ENCODE results near the gene BAIAP2. TPM values are rescaled to one million over a fixed set of nuclear protein-coding genes. Genes with fewer than 3 reads are reported as not detected.

BAIAP2 gene
- total RNA-seq, 1 donor from 2014 or later = 51.4 TPM

GRCh38 chr17:81109957-81110356 lies 75.0 kb downstream of the BAIAP2 start:
- no peak overlapping the region for H3K27ac Mint-ChIP-seq (ENCODE audit: unreplicated experiment)
- Histone ChIP-seq H3K36me3 (ENCODE audit: insufficient read depth, low read length) (no peaks in the 10 kb centered on the region), H4K20me1 (ENCODE audit: insufficient read depth, low read length) (peaks cover 9% of the 10 kb centered on the region), H3K4me3 (ENCODE audit: insufficient read depth, low read depth, low read length) (no peak overlapping the region), H3K4me1 (ENCODE audit: insufficient read depth, low read length) (no peaks in the 10 kb centered on the region), H2AFZ (ENCODE audit: low read depth, low read length) (no peak overlapping the region), H3K79me2 (ENCODE audit: insufficient read depth, low read length) (no peaks in the 10 kb centered on the region), H3K27ac (ENCODE audit: low read depth, low read length) (no peak overlapping the region), H3K9ac (ENCODE audit: low read length) (no peak overlapping the region), H3K9me3 (ENCODE audit: insufficient read depth, low read depth, low read length) (no peaks in the 10 kb centered on the region), H3K27me3 (ENCODE audit: insufficient read depth, low read length) (no peaks in the 10 kb centered on the region), H3K4me2 (ENCODE audit: low read length) (no peak overlapping the region)
- TF ChIP-seq CTCF (IDR thresholded peaks at IDR 0.05; ENCODE audit: insufficient read depth, low read depth, low read length) = no peak
- no peak for TF ChIP-seq EZH2 (IDR thresholded peaks at IDR 0.05; ENCODE audit: insufficient read depth, low read length)
- DNase-seq (ENCODE audit: low read depth) (peak; percentile 15), FAIRE-seq (no peak)
- no peak overlapping the region for H3K4me3 Mint-ChIP-seq (ENCODE audit: unreplicated experiment)
- no peaks in the 10 kb centered on the region for H3K9me3 Mint-ChIP-seq (ENCODE audit: unreplicated experiment)
- H3K4me1 Mint-ChIP-seq (ENCODE audit: low read depth, unreplicated experiment) = no peaks in the 10 kb centered on the region
- peaks cover 4% of the 10 kb centered on the region for H3K36me3 Mint-ChIP-seq (ENCODE audit: low read depth, unreplicated experiment)
- no peaks in the 10 kb centered on the region for H3K27me3 Mint-ChIP-seq (ENCODE audit: low read depth, unreplicated experiment)

- Mint-ChIP-seq H3K9me3 (ENCODE audit: unreplicated experiment) (no peaks in the 10 kb centered on the region), H3K4me3 (ENCODE audit: unreplicated experiment) (no peak overlapping the region), H3K27ac (ENCODE audit: unreplicated experiment) (no peak overlapping the region), H3K4me1 (ENCODE audit: low read depth, unreplicated experiment) (no peaks in the 10 kb centered on the region), H3K36me3 (ENCODE audit: low read depth, unreplicated experiment) (peaks cover 4% of the 10 kb centered on the region), H3K27me3 (ENCODE audit: low read depth, unreplicated experiment) (no peaks in the 10 kb centered on the region)
- H3K4me1 ChIP-seq (ENCODE audit: insufficient read depth, low read length) = no peaks in the 10 kb centered on the region
- TF ChIP-seq CTCF (IDR thresholded peaks at IDR 0.05; ENCODE audit: insufficient read depth, low read depth, low read length) (no peak), EZH2 (IDR thresholded peaks at IDR 0.05; ENCODE audit: insufficient read depth, low read length) (no peak)
- no peaks in the 10 kb centered on the region for H3K9me3 ChIP-seq (ENCODE audit: insufficient read depth, low read depth, low read length)
- no peak overlapping the region for H3K9ac ChIP-seq (ENCODE audit: low read length)
- no peak overlapping the region for H3K4me3 ChIP-seq (ENCODE audit: insufficient read depth, low read depth, low read length)
- H4K20me1 ChIP-seq (ENCODE audit: insufficient read depth, low read length) = peaks cover 9% of the 10 kb centered on the region
- no peak overlapping the region for H2AFZ ChIP-seq (ENCODE audit: low read depth, low read length)
- FAIRE-seq = no peak
- no peaks in the 10 kb centered on the region for H3K36me3 ChIP-seq (ENCODE audit: insufficient read depth, low read length)
- no peaks in the 10 kb centered on the region for H3K79me2 ChIP-seq (ENCODE audit: insufficient read depth, low read length)
- no peak overlapping the region for H3K4me2 ChIP-seq (ENCODE audit: low read length)
- no peak for DNase-seq (ENCODE audit: low read depth)
- no peaks in the 10 kb centered on the region for H3K27me3 ChIP-seq (ENCODE audit: insufficient read depth, low read length)
- no peak overlapping the region for H3K27ac ChIP-seq (ENCODE audit: low read depth, low read length)
Observed at GRCh38 chr17:81110488-81111040, 75.6 kb downstream of the BAIAP2 start.

GRCh38 chr17:81111066-81111465 lies 76.1 kb downstream of the BAIAP2 start:
- H2AFZ ChIP-seq (ENCODE audit: low read depth, low read length) = no peak overlapping the region
- no peaks in the 10 kb centered on the region for H3K36me3 ChIP-seq (ENCODE audit: insufficient read depth, low read length)
- H3K4me2 ChIP-seq (ENCODE audit: low read length) = no peak overlapping the region
- H3K4me3 ChIP-seq (ENCODE audit: insufficient read depth, low read depth, low read length) = no peak overlapping the region
- Mint-ChIP-seq H3K9me3 (ENCODE audit: unreplicated experiment) (no peaks in the 10 kb centered on the region), H3K36me3 (ENCODE audit: low read depth, unreplicated experiment) (peaks cover 4% of the 10 kb centered on the region), H3K27ac (ENCODE audit: unreplicated experiment) (no peak overlapping the region), H3K4me1 (ENCODE audit: low read depth, unreplicated experiment) (no peaks in the 10 kb centered on the region), H3K27me3 (ENCODE audit: low read depth, unreplicated experiment) (no peaks in the 10 kb centered on the region), H3K4me3 (ENCODE audit: unreplicated experiment) (no peak overlapping the region)
- DNase-seq (ENCODE audit: low read depth) (no peak), FAIRE-seq (no peak)
- H3K9ac ChIP-seq (ENCODE audit: low read length) = no peak overlapping the region
- no peaks in the 10 kb centered on the region for H3K79me2 ChIP-seq (ENCODE audit: insufficient read depth, low read length)
- H3K9me3 ChIP-seq (ENCODE audit: insufficient read depth, low read depth, low read length) = no peaks in the 10 kb centered on the region
- no peaks in the 10 kb centered on the region for H3K27me3 ChIP-seq (ENCODE audit: insufficient read depth, low read length)
- TF ChIP-seq CTCF (IDR thresholded peaks at IDR 0.05; ENCODE audit: insufficient read depth, low read depth, low read length) (no peak), EZH2 (IDR thresholded peaks at IDR 0.05; ENCODE audit: insufficient read depth, low read length) (no peak)
- no peaks in the 10 kb centered on the region for H3K4me1 ChIP-seq (ENCODE audit: insufficient read depth, low read length)
- no peak overlapping the region for H3K27ac ChIP-seq (ENCODE audit: low read depth, low read length)
- peaks cover 9% of the 10 kb centered on the region for H4K20me1 ChIP-seq (ENCODE audit: insufficient read depth, low read length)
